SK-N-SH (cell line): Measurements from ENCODE around the gene NRCAM. TPM values are rescaled to one million over a fixed set of nuclear protein-coding genes. Genes with fewer than 3 reads are reported as not detected.
"Not testable (repeated sequence)": the region's sequence is repeated elsewhere in the genome, so short reads cannot be mapped to it uniquely, and the experiment has no call there.

Experiments used
- CTCF ChIA-PET: fragments of 300-600, 350-600 bp; formaldehyde crosslinking; extraction: SDS; loops from one replicate; lab custom pipeline; 2021; lab: Yijun Ruan, JAX
- POLR2A ChIA-PET: fragments of 350-600 bp; sonication (Branson Sonifier 250); formaldehyde crosslinking; extraction: SDS; loops from one replicate; lab custom pipeline; 2020; ENCODE audit warnings: antibody characterized with exemption, inconsistent platforms; lab: Yijun Ruan, JAX
- DNase-seq: peaks from one replicate; pipeline ENCODE4 v3.0.0; 2012
- H2AFZ ChIP-seq: fragments of 200-600 bp; sonication (generic); 2 replicates; pipeline ENCODE4 v1.8.1; 2016; ENCODE audit warnings: antibody characterized with exemption, mild to moderate bottlenecking, low read depth
- H3F3A ChIP-seq: fragments of 200-600 bp; sonication (generic); replicated peaks from 2 replicates; pipeline ENCODE3; 2016; ENCODE audit warnings: antibody characterized with exemption, mild to moderate bottlenecking; ENCODE audit not compliant: insufficient read depth
- H3K27ac ChIP-seq, 2 experiments: fragments of 200-500 bp in 1 of 2; fragments of 200-600 bp in 1 of 2; sonication (Bioruptor generic) in 1 of 2; sonication (generic), shearing (Covaris generic) in 1 of 2; 2 replicates each; pipeline versions ENCODE4 v1.5.1 to v1.6.1; 2014 to 2016; ENCODE audit warnings: low read depth in 2 of 2, inconsistent platforms in 1 of 2, low read length in 1 of 2, mild to moderate bottlenecking in 1 of 2, mixed read lengths in 1 of 2
- H3K27me3 ChIP-seq: fragments of 200-600 bp; sonication (generic), shearing (Covaris generic); 2 replicates; pipeline ENCODE4 v1.6.1; 2016; ENCODE audit warnings: mixed run types; ENCODE audit not compliant: insufficient read depth
- H3K36me3 ChIP-seq, 2 experiments: fragments of 200-500 bp in 1 of 2; fragments of 200-600 bp in 1 of 2; sonication (Bioruptor generic) in 1 of 2; sonication (generic) in 1 of 2; replicated peaks in 1 of 2; 2 replicates each; pipeline versions ENCODE3 to v1.5.1; 2014 to 2016; ENCODE audit warnings: low read length in 1 of 2, mild to moderate bottlenecking in 1 of 2; ENCODE audit not compliant: insufficient read depth in 2 of 2, control insufficient read depth in 1 of 2
- H3K4me1 ChIP-seq, 2 experiments: fragments of 200-500 bp in 1 of 2; fragments of 200-600 bp in 1 of 2; sonication (Bioruptor generic) in 1 of 2; sonication (generic), shearing (Covaris generic) in 1 of 2; 2 replicates each; pipeline versions ENCODE4 v1.5.1 to v1.6.1; 2014 to 2016; ENCODE audit warnings: low read depth in 1 of 2, low read length in 1 of 2, mixed run types in 1 of 2; ENCODE audit not compliant: insufficient read depth in 2 of 2, control insufficient read depth in 1 of 2
- H3K4me2 ChIP-seq: fragments of 200-600 bp; sonication (generic), shearing (Covaris generic); 2 replicates; pipeline ENCODE4 v1.6.1; 2017; ENCODE audit warnings: mixed run types
- H3K4me3 ChIP-seq, 2 experiments: fragments of 200-500 bp in 1 of 2; fragments of 200-600 bp in 1 of 2; sonication (Bioruptor generic) in 1 of 2; sonication (generic), shearing (Covaris generic) in 1 of 2; 2 replicates each; pipeline versions ENCODE4 v1.5.1 to v1.8.1; 2014 to 2016; ENCODE audit warnings: low read depth in 2 of 2, inconsistent platforms in 1 of 2, low read length in 1 of 2, mild to moderate bottlenecking in 1 of 2, mixed read lengths in 1 of 2, moderate library complexity in 1 of 2
- H3K79me2 ChIP-seq: fragments of 200-600 bp; sonication (generic); 2 replicates; pipeline ENCODE4 v1.8.1; 2017; ENCODE audit warnings: mild to moderate bottlenecking; ENCODE audit not compliant: insufficient read depth
- H3K9ac ChIP-seq: fragments of 200-600 bp; sonication (generic); 2 replicates; pipeline ENCODE4 v1.6.1; 2017; ENCODE audit warnings: mixed run types
- H3K9me2 ChIP-seq: fragments of 200-600 bp; sonication (generic); 2 replicates; pipeline ENCODE4 v1.6.1; 2017; ENCODE audit warnings: mixed run types
- H3K9me3 ChIP-seq: fragments of 200-600 bp; sonication (generic); 2 replicates; pipeline ENCODE4 v1.6.1; 2017; ENCODE audit warnings: mixed run types, mild to moderate bottlenecking, moderate library complexity
- H4K20me1 ChIP-seq: fragments of 200-600 bp; sonication (generic); 2 replicates; pipeline ENCODE4 v1.6.1; 2017; ENCODE audit warnings: mild to moderate bottlenecking, mixed run types; ENCODE audit not compliant: insufficient read depth
- CTCF ChIP-seq: fragments of 200-600 bp; sonication (generic); IDR thresholded peaks from 2 replicates; pipeline ENCODE4 v1.6.1; 2017; ENCODE audit warnings: antibody characterized with exemption, mild to moderate bottlenecking, moderate library complexity
- EP300 ChIP-seq, 2 experiments: IDR thresholded peaks; 2 replicates each; pipeline versions ENCODE4 v1.4.0 to v1.6.1; 2012; ENCODE audit warnings: borderline replicate concordance in 1 of 2, low read depth in 1 of 2, low read length in 1 of 2
- EZH2phosphoT487 ChIP-seq: fragments of 200-600 bp; sonication (generic); IDR thresholded peaks from 2 replicates; pipeline ENCODE4 v1.6.1; 2017; ENCODE audit warnings: low read depth, mixed run types, mild to moderate bottlenecking, antibody characterized with exemption, moderate library complexity, borderline replicate concordance
- FOXJ3 ChIP-seq: sonication (generic); formaldehyde crosslinking; IDR thresholded peaks from 2 replicates; pipeline ENCODE4 v1.5.1; 2020; ENCODE audit warnings: mild to moderate bottlenecking, missing genetic modification reagents
- GABPA ChIP-seq: IDR thresholded peaks from 2 replicates; pipeline ENCODE4 v1.4.0; 2012; ENCODE audit warnings: low read depth, mild to moderate bottlenecking
- GATA2 ChIP-seq: sonication (generic); formaldehyde crosslinking; IDR thresholded peaks from 2 replicates; pipeline ENCODE4 v1.5.0; 2020; ENCODE audit warnings: mild to moderate bottlenecking, missing genetic modification reagents
- IRF3 ChIP-seq: fragments of 150-350 bp; IDR thresholded peaks from 2 replicates; pipeline ENCODE4 v1.6.1; 2016; ENCODE audit warnings: mild to moderate bottlenecking, low read depth, low read length
- NFIC ChIP-seq: IDR thresholded peaks from 2 replicates; pipeline ENCODE4 v1.4.0; 2012; ENCODE audit warnings: borderline replicate concordance
- PBX3 ChIP-seq: IDR thresholded peaks from 2 replicates; pipeline ENCODE4; 2012
- RCOR1 ChIP-seq: fragments of 150-350 bp; IDR thresholded peaks from 2 replicates; pipeline ENCODE4 v1.6.1; 2017; ENCODE audit warnings: antibody characterized with exemption, low read length
- RFX5 ChIP-seq: IDR thresholded peaks from 2 replicates; pipeline ENCODE4 v1.6.1; 2012; ENCODE audit warnings: mild to moderate bottlenecking, improper control_type of control experiment, low read length
- TCF12 ChIP-seq: IDR thresholded peaks from 2 replicates; pipeline ENCODE4 v1.4.0; 2012
- USF1 ChIP-seq: IDR thresholded peaks from 2 replicates; pipeline ENCODE4 v1.4.0; 2012; ENCODE audit warnings: low read depth, borderline replicate concordance
- WGBS: methylation state at CpG from one replicate; pipeline ENCODE4 v1.1.6; 2017; ENCODE audit warnings: low lambda C conversion rate; 5-methylcytosine and 5-hydroxymethylcytosine counted together
- polyA plus RNA-seq, 3 experiments: library from polyadenylated mRNA; depleted of rRNA; stranded (reverse); fragments of >200 nt; gene quantifications; 2 replicates each; pipeline ENCODE4 v1.2.3, GENCODE V29; 2012

NRCAM gene
- polyA plus RNA-seq, 1 of the 3 experiments (the other 2 are of a cell fraction) = 1.1 TPM

- Histone ChIP-seq H3K27ac (no peak overlapping the region), H3K79me2 (no peaks in the 10 kb centered on the region), H2AFZ (no peak overlapping the region), H3K9ac (no peak overlapping the region), H3K9me3 (no peaks in the 10 kb centered on the region), H3K36me3 (no peaks in the 10 kb centered on the region), H3K9me2 (no peaks in the 10 kb centered on the region), H3K4me1 (peaks cover 0 to 23% of the 10 kb centered on the region in 2 experiments; a peak in 2 of 4 replicates), H3F3A (no peaks in the 10 kb centered on the region), H3K4me3 (no peak overlapping the region), H4K20me1 (no peaks in the 10 kb centered on the region), H3K4me2 (no peak overlapping the region), H3K27me3 (no peaks in the 10 kb centered on the region)
- no peak for DNase-seq
- TF ChIP-seq GATA2 (CRISPR knock-in tag) = no peak
- no peak for TF ChIP-seq CTCF
- no peak for TF ChIP-seq FOXJ3
- no peak for TF ChIP-seq EP300 (IDR thresholded peaks at IDR 0.05; ENCODE audit: borderline replicate concordance in 1 of 2, low read depth in 1 of 2, low read length in 1 of 2)
- no peak for TF ChIP-seq IRF3
- TF ChIP-seq RCOR1 = no peak
- TF ChIP-seq NFIC = no peak
- TF ChIP-seq RFX5 = no peak
- no peak for TF ChIP-seq EZH2phosphoT487
- ChIA-PET CTCF (interaction anchor here (0.7 kb wide), 1 partner anchor 9 kb away, joined by 3 read pairs; no protein-coding TSS in a partner anchor), POLR2A (no interaction called here)
- WGBS = 80% methylated on average over 5 of the region's 5 CpGs
These were observed 177.5 kb downstream of the NRCAM start for GRCh38 chr7:108278776-108279175.

- H3K36me3 ChIP-seq = no peaks in the 10 kb centered on the region
- no peaks in the 10 kb centered on the region for H3K79me2 ChIP-seq
- no peak overlapping the region for H2AFZ ChIP-seq
- H3K9ac ChIP-seq = no peak overlapping the region
- no peaks in the 10 kb centered on the region for H4K20me1 ChIP-seq
- WGBS = 82% methylated on average over 10 of the region's 10 CpGs
- no peak overlapping the region for H3K27ac ChIP-seq
- no peaks in the 10 kb centered on the region for H3K27me3 ChIP-seq
- CTCF ChIA-PET = interaction anchor here (0.7 to 1.2 kb wide), 2 partner anchors 9 to 12 kb away, joined by 3 read pairs; no protein-coding TSS in a partner anchor
- H3F3A ChIP-seq = no peaks in the 10 kb centered on the region
- H3K4me3 ChIP-seq = no peak overlapping the region
- no peak for DNase-seq
- TF ChIP-seq TCF12 (no peak), CTCF (no peak), GABPA (no peak), PBX3 (no peak), USF1 (no peak)
- TF ChIP-seq, all 33 proteins: peak for 0
- Histone ChIP-seq H3K4me1 (peaks cover 0 to 21% of the 10 kb centered on the region in 2 experiments; a peak in 2 of 4 replicates), H3K9me3 (no peaks in the 10 kb centered on the region), H3K9me2 (no peaks in the 10 kb centered on the region), H3K4me2 (no peak overlapping the region)
- POLR2A ChIA-PET = no interaction called here
These were observed 178.0 kb downstream of the NRCAM start for GRCh38 chr7:108278281-108278680.

- H3K4me3 ChIP-seq, H3F3A ChIP-seq, H3K4me2 ChIP-seq, POLR2A ChIA-PET, DNase-seq, H3K4me1 ChIP-seq, H3K27me3 ChIP-seq, H2AFZ ChIP-seq, H3K9ac ChIP-seq, H3K36me3 ChIP-seq, H3K27ac ChIP-seq, H3K79me2 ChIP-seq, H4K20me1 ChIP-seq, CTCF ChIA-PET, H3K9me2 ChIP-seq, H3K9me3 ChIP-seq: not testable (repeated sequence)
- WGBS = 89% methylated on average over 5 of the region's 5 CpGs
These were observed 181.8 kb downstream of the NRCAM start for GRCh38 chr7:108274447-108274846.
